ENCODE measurements around the gene EIF2A.
"Not testable (repeated sequence)": the region's sequence is repeated elsewhere in the genome, so short reads cannot be mapped to it uniquely, and the experiment has no call there.

The EIF2A gene

DNA sequence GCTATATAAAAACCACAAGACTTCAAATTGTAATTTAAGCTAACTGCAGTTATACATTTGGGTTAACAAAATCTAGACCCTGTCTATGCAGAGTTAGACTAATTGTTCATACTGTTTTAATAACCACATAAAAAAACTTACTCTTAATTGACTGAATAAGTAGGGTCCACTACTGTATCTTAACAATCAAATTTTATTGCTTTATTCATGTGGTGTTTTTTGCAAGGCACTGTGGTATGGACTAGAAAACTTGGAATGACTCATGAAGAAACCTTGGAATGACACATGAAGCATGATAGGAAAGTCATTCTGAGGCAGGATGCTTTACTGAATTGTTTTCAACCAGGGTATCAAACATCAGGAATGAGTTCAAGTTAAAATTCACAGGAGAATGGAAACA, 2.5 kb upstream of the EIF2A start:
- no peak for DNase-seq

DNA sequence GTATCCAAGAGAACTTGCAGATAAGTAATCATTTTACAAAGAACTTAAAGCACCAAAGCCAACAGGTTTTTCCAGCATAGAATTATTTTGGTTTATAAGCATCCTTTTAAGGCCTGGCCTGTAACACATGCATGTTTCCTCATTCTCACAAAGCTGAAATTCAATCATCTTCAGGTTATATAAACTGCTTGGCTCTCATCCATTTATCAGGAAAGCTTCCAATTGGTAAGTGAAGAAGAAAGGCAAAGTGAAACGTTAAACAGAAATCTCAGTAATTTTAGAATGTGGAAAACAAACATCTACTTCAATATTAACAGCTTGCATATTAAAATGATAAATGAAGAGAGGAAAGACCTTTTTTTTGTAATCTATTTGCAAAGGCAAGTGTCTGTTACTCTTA, 1.9 kb upstream of the EIF2A start:
- DNase-seq, result no peak

DNA sequence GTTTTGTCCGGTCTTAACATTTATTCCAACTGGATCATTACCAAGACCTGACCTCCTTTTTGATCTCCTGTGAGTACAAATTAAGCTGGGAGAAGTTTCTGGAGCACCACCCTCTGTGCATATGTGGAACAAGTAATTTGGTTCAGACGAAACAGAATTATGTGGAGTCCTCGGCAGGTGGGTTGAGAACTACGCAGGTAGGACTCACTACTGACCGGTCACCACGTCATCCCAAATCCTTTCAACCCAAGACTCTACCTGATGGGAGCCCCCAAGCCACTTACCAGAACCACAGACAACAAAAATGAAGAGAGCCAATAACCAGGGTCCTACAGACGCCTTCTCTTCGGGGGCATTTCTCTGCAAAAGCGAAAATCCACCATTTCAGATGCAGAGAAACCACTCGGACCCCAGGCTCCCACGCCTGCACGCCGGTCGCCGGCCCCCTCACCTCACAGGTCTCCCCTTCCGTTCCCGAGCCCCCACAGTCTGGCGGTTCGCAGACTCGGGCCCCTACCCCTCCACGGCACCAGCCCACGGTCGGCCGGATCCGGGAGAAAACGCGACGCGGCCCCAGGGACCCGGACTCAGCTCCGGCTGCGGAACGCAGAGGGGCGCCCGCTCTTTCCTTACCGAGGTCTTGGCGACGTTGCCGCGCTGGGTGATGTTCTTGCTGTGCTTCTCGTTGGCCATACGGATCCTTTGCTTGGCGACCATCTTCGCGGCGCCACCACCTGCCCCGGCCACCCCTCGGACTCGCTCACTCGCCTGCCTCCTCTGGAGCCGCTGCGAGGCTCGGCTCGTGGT, 965 bp upstream of the EIF2A start:
- DNase-seq, result no peak

DNA sequence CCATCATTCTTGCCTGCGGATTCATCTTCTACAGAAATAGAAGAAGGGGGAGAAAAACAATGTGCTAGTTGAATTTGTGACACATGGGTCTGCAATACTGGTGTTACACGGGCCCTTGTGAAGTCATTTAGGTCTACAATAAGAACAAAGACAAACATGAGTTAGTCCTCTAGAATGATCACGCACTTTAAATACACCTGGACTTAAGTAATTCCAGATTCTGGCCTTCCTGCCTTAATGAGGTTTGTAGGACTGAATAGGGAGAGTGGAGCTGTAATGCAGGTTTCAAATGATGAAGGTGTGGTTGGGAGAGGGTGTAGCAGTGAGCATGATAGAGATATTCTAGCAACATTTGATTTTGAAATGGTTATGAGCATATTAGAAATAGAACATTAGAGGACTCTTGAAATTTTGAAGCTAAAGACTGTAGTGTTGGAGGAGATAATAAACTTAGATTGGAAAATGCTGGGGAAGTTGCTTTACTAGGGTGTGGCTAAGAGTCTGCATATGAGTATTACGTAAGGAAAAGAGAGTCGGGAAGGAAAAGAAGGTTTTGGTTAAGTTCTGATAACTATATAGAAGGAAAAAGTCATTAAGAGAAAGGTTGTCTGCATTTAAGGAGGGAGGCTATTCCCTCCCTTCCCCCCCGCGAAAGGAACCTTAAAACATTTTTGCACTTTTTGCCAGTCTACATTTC, 606 bp downstream of the EIF2A start:
- DNase-seq, result no peak

DNA sequence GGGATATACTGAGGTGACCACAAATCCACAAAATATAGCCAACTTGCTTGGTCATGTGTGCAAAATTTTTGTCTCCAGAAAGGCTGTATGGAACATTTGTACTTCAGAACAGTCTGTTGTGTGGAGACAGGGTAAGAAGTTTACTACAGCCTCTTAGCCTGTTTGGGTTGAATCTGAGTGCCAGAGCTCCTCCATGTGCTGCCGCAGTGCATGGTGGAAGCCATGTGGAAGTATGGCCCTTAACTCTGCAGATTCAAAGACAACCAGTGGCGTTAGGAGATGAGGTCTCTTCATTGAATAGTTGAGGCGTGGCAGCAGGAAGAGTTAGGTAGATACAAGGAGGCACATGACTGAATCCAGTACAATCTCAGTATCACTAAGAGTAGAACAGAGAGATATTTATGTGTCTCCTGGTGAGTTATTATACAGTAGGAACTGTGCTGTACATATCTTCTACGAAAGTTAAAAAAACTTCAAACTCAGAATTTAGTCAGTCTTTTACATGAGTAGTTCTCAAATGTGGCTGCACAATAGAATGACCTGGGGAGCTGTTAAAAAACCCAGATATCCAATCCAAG, 9.4 kb downstream of the EIF2A start:
- no peak for DNase-seq

DNA sequence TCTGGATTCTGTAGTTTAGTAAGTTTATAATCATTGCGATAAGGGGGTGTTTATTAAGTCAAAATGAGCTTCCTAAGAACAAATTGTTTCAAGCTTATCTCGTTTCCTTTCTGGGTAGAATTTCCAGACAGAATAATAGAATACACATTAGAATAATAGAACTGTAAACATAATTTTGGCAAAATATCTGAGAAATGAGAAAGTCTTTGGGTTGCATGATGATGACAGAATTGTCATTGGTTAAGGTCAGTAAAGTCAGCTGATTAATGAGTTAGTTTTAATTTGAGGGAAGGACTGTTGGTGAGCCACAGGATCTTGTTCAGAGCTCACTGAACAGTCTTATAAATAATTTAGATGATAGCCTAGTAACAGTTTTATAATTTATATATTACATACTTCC, 10.2 kb downstream of the EIF2A start:
- DNase-seq, result no peak

DNA sequence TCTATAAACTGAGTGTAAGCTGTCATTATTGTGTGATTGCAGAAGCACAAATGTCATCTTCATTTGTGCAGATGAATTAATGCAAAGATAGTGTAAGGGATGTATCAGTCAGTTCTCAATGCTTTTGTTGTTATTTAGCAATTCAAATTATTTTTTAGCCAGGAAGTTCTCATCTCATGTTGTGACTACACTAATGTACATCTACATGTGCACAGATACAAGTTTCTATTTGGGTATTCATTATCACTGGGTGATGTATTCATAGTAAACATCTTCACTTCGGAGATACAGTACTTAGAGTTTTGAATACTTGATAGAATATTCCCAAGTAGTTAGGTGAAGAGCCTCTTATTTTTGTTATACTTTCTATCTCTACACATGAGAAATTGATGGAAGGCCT, 11.1 kb downstream of the EIF2A start:
- no peak for DNase-seq

DNA sequence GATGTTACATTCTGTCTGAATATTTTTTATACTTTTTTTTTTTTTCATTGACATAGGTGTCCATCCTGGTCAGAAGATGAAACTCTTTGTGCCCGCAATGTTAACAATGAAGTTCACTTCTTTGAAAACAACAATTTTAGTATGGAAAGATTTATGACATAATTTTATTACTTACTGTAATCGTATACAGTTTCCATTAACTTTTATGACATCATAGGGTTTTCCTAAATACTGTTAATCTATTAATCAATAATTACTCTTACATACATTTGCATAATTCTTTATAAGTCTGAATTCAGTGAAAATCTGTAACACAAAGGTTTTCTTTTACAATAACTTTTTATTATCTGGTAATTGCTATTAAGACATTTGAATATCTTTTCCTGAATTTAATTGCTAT, 17.7 kb downstream of the EIF2A start:
- no peak for DNase-seq

DNA sequence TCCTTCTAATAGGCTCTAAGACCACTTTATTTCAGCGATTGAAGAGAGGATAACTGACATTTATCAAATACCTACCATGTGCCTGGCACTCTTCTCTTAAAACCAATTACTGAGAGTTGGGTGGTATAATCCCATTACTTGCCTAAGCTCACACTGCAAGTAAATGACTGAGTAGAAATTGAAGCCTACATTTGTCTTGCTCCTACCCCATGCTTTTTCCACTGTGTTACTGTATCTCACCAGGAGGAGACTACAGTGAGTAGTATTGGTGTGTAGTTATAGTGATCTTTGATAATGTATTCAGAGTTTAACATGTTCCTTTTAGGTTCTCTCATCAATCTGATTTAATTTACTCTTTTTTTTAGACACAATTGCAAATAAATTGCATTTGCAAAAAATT, 20.7 kb downstream of the EIF2A start:
- no peak for DNase-seq

DNA sequence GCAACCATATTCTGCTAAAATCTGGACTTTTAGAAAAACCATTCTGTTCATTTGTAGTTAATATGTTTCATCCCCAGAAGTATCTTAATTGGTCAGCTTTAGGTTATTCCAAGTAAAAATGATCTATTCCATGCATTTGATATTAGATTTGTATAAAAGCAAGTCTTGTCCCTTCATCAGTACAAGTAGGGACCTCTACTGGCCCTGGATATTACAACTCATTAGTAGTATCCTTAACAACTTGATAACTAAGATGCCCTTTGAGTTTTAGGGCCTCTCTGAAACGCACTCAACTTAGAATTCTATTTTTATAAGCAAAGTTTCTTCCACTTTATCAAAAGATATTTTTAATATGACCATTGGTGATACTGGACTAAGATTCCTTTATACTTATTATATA, 31.3 kb downstream of the EIF2A start:
- DNase-seq, result no peak

DNA sequence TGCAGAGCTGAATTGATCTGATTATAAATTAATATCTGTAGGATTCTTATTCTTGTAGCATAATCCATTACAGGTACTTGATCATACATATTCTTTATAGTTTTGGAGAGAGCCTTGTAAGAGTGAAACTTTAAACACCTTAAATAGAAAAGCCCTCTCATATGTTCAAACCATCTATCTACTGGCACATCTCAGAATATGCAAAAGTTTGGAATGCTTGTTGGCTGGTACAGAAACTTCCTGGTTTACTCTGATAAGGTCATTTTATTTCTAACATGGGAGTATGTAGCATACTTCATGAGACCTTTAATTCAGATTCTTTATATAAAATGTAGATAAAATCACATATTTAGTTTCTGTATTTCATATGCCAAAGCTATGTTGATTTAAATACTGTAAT, 34.6 kb downstream of the EIF2A start:
- no peak for DNase-seq

DNA sequence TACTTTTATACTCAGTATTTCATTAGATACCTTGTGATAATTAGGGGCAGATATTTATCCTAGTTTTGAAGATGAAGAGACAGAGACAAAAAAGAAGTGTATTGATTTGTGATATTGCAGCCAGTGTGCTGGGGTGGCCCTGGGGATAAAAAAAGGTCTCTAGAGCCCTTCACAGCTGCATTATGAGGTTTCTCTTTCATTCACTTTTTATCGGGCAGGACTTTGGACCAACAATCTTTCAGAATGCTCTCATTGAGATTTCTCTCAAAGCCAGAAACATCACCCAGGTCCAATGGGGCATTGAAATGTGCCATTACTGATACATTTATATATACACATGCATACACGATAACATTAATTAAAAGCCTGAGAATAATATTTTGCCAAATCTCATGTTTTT, 36.0 kb downstream of the EIF2A start:
- no peak for DNase-seq

DNA sequence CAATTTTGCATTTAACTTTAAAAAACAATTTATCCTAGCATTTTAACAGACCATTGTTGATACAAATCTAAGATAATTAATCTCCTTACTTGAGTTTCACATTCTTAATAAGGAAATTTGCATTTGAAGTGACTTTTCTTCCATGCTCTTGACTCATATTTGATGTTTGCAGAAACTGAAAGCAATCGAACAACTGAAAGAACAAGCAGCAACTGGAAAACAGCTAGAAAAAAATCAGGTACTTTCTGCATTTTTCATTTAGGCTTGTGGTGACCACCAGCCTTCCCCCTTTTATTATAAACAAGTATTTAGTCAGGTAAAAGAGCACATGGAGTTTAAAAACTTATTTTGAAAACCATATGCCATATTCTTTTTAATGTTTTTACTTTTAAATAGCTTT, 36.4 kb downstream of the EIF2A start:
- DNase-seq, result no peak

DNA sequence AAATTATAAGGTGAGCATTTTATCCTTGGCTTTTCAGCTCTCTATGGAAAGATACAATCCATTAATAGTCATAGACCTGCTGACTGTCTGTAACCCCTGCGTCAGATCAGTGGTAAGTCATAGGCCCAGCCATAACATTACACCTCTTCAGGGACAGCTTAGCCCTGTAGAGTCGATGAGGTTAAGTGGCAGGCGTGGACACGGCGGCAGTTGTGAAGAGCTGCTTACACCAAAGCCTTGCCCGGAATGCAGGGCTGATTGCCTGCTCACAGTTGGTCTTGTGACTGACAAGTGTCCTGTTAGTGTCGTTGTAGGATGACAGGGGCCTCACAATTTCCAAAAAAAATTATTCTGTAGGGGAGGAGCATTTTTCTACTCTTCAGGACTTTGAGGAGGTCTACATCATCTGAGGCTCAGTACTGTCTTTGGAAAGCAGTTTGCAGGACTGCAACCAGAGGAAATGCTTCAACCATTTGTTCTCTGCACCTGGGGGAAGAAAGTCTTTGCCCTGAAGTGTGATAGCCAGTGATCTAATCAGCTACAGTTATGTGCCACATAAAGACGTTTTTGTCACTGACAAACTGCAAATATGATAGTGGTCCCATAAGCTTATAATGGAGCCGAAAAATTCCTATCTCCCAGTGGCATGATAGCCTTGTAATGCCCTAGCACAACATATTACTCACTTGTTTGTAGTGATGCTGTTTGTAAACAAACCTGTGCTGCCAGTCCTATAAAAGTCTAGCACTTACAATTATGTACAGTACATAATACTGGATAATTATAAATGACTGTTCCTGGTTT, 41.6 kb downstream of the EIF2A start:
- DNase-seq, result no peak

DNA sequence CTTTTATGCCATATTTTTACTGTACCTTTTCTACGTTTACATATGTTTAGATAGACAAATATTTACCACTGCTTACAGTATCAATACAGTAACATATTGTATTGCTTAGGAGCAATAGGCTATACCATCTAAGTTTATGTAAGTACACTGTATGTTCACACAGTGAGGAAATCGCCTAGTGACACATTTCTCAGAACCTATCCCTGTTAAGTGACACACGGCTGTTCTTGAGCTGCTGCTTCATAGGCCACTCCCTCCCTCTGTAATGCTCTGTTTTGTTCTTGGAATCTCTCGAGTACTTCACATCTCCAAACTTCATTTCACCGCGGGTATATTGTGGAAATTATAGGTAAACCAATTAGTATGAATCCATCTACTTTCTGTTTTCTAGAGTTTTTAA, 43.2 kb downstream of the EIF2A start:
- DNase-seq, result no peak

DNA sequence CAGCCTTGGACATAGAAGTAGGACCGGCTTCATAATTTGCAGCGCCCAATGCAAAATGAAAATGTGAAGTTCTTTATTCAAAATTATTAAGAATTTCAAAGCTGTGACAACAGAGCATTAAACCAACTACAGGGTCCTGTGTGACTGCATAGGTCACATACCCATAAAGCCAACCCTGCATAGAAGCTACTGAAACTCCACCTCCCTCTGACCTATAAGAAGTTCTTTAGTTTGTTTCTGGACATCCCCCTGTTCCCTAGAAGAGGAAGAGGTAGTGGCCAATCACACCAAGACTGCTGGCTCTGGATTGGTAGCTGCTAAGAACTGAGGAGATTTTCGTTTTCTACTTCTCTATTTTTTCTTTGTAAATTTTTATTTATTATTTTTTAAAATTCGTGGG, 47.6 kb downstream of the EIF2A start:
- no peak for DNase-seq

DNA sequence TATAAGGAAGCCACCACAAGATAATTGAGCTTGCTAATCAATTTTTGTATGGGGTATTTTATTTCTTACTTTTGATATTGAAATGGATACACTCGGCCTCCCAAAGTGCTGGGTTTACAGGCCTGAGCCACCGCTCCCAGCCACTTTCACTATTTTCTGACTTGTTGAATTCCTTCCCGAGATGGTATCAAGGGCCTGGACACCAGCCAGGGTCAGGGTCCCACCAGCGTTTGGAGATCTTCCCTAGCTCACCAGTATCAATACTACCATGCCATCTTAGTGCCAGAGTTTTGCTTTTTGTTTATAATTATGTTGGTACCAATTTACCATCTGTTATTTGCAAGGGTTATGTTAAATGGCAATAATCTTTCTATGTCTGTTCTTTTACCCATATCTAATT, 51.1 kb downstream of the EIF2A start:
- no peak for DNase-seq

DNA sequence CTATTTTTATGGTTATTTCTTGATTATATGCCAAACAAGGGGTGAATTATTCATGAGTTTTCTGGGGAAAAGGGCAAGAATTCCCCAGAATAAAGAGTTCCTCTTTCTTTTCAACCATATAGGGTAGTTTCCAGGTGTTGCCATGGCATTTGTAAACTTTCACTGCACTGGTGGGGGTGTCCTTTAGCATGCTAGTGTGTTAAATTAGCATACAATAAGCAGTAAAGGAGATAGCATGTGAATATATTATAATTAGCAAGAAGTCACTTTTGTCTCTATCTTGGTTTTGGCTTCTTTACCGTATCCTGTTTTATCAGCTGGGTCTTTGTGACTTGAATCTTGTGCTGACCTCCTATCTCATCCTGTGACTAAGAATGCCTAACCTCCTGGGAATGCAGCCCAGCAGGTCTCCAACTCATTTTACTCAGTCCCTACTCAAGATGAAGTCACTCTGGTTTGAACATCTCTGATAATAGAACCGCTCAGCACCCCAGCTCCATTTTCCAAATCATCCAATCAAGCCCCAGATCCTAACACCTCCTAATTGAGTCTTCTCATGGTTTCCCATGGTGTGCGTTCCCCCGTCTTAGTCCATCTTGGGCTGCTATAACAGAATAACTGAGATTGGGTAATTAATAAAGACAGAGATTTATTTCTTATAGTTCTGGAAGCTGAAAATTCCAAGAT, 53.2 kb downstream of the EIF2A start:
- no peak for DNase-seq

DNA sequence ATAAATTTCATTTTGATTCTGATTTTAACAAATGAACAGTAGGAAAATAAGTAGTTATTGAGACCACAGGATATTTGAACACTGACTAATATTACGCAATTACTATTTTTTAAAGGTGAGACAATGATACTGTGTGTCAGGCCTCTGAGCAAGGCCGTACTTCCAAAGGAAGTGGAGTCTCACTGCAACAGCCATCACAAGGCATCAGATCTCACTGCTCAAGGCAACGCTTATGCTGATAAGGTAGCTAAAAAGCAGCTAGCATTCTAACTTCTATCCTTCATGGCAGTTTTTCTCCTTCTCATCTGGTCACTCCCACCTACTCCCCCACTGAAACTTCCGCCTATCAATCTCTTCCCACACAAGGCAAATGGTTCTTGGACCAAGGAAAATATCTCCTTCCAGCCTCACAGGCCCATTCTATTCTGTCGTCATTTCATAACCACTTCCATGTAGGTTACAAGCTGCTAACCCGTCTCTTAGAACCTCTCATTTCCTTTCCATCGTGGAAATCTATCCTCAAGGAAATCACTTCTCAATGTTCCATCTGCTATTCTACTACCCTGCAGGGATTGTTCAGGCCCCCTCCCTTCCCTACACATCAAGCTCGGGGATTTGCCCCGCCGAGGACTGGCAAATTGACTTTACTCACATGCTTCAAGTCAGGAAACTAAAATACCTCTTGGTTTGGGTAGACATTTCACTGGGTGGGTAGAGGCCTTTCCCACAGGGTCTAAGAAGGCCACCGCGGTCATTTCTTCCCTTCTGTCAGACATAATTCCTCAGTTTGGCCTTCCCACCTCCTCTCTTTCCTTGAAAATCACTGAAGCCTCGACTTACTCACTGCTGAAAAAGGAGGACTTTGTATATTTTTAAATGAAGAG, 54.3 kb downstream of the EIF2A start:
- not testable (repeated sequence) for DNase-seq

DNA sequence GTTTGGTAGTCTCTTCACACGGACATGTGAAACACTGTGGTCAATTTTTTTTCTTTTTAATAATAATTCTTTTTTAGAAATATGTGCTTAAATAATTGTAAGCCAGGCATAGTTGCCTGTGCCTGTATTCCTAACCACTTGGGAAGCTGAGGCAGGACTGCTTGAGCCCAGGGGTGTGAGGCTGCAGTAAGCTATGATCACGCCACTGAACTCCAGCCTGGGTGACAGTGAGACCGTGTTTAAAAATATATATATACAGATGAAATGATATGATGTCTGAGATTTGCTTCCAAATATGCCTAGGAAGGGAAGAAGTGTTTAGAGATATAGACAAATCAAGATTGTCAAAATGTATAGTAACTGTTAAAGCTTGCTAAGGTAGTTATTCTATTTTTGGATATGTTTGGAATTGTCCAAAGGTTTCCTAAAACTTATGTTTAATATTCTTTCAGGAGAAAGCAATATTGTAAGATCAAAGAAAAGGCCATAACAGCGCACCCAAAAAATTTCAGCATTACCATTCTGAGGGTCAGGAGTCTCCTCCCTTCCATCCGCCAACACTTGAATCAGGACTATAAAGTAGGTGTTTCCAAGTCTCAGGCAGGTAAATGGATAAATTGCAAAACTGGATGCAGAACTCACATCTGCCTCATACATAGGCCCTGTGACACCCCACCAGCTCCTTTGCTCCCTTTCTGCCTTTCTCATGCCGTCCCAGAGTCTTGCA, 56.0 kb downstream of the EIF2A start:
- DNase-seq, result no peak
